GM12874 (cell line): ENCODE results near the gene MED23.

ENCODE experiments used
- TF ChIP-seq, protein P1 (sequence below): IDR thresholded peaks from 2 replicates; pipeline ENCODE4 v1.5.1; 2011; ENCODE audit warnings: low read depth, mild to moderate bottlenecking, control low read depth, low read length, moderate library complexity; ENCODE audit not compliant: insufficient read depth

MED23 gene

DNA sequence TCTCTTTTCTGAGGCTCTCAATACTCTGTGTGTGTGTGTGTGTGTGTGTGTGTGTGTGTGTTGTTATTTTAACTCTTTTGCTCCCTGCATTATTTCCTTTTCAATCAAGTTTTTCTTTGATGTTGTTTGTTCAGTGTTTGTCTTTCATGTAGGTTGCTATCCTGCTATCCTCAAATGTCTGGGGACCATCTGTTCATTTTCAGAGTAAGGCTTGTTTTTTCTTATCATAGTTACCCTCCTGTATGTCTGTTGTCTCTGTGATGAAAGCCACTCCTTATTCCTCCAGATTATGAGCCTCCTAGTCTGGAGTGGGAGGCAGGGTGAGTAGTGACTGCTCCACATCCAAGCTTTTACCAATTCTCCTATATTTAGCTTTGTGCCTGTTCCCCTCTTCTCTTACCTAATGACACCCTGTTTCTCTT is 18.2 kb upstream of the MED23 start:
- TF ChIP-seq, protein P1, sequence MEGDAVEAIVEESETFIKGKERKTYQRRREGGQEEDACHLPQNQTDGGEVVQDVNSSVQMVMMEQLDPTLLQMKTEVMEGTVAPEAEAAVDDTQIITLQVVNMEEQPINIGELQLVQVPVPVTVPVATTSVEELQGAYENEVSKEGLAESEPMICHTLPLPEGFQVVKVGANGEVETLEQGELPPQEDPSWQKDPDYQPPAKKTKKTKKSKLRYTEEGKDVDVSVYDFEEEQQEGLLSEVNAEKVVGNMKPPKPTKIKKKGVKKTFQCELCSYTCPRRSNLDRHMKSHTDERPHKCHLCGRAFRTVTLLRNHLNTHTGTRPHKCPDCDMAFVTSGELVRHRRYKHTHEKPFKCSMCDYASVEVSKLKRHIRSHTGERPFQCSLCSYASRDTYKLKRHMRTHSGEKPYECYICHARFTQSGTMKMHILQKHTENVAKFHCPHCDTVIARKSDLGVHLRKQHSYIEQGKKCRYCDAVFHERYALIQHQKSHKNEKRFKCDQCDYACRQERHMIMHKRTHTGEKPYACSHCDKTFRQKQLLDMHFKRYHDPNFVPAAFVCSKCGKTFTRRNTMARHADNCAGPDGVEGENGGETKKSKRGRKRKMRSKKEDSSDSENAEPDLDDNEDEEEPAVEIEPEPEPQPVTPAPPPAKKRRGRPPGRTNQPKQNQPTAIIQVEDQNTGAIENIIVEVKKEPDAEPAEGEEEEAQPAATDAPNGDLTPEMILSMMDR, result no peak

DNA sequence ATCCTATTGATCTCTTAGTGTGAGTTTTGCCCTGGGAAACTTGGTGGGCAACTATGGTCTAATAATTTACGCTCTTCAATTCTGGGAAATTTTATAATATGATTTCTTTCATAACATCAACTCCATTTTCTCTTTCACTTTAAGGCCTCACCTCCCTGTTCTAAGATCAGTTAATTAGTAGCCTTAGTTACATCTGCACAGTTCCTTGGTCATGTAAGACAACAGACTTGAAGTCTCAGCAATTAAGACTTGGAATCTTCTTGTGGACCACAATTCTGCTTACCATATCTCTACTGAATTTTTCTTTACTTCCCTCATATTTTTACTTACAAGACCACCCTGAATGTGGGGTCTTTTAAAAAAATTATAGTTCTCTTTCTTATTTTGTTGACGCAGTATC is 17.8 kb upstream of the MED23 start:
- TF ChIP-seq, protein P1, result no peak

DNA sequence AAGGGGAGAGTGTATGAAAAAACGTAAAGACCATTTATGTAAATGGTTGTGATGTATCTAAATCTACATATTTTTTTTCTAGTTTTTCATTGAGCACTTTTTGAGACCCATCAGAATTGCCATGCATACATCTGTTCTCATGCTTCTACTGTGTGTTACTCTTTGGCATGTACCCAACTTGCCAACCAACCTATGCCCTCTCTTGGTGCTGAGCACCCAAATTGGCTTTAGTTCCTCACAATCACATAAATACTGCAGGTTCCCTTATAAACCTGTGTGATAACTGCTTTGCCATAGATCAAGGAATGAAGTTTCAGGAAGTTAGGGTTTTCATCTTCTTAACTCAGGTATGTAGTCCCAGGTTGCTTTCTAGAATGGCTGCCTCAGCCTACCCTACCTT is 16.9 kb upstream of the MED23 start:
- TF ChIP-seq, protein P1, result no peak

DNA sequence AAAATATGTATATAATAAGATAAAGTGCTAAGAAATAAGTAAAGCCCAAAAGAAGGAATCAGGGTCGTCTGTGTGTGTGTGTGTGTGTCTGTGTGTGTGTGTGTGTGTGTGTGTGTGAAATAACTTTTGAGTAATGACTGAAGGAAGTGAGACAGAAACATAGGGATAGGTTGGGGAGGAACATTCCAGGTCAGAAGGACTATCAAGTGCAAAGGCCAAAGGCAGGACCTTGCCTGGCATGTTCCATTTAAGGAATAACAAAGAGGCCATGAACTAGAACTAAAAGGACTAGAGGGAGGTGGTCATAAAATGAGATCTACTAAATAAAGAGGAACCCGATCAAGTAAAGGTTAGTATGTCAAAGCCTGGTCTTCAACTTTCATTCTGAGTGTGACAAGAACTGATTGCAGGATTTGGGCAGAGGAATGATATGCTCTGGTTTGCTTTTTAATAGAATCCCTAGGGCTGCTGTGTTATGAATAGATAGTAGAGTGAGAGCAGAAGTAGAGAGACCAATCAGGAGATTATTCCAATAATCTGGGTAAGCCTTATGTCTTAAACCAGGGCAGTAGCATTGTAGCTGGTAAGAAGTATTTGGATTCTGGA is 15.9 kb upstream of the MED23 start:
- TF ChIP-seq, protein P1, result no peak

DNA sequence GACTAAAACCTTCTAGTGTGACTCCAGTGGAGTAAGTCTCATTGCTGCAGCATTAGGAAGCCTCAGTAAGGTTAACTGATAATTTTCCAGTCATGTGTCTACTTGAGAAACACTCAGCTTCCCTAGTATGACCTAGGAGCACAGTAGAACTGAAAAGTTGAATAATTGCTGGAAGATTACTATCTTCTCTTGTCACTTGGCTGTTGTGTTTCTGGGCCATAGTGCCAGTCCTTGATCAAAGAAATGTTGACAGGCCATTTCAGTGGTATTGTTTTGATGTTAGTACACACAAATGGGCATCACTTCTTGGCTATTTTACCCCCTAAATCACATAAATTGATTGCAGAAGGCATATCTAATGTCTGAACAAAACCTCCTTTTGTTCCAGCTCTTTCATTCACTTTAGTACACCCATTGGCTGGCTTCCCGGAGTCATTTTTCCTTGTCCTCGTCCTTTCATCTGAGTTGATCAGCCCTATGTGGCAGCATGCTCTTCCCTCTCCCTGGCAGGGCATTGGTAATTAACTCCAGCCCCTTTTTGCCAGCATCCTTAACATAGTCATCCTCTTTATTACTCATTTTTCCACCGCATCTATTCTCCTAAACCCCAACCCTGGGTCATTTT is 15.1 kb upstream of the MED23 start:
- TF ChIP-seq, protein P1, result no peak

DNA sequence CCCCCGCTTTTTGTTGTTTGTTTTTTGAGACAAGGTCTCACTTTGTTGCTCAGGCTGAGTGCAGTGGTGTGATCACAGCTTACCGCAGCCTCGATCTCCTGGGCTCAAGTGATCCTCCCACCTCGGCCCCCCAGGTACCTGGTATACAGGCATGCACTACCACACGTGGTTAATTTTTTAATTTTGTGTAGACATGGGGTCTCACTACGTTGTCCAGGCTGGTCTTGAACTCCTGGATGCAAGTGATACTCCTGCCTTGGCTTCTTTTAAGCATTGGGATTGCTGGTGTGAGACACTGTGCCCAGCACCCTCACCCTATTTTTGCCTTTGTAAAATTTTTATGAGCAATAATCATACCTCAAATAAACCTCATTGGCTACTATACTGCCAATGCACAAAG is 14.5 kb upstream of the MED23 start:
- TF ChIP-seq, protein P1, result no peak

DNA sequence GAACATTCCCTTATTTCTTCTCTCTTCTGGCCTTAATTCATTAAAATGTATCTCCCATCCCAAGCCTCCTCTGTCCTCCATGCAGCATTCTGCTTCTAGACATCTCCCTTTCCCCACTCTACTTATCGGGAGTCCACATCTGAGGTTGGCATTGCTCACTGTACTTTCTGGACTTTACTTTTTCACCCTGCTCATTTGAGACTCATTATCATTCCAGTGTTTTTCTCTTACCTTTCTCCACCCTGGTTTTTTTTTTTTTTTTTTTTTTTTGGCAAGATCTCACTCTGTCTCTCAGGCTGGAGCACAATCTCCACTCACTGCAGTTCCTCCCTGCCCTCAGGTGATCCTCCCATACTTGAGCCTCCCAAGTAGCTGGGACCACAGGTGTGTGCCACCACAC is 13.5 kb upstream of the MED23 start:
- TF ChIP-seq, protein P1, result no peak
